WTC11 (cell line): Measurements from ENCODE around the gene MVK. TPM values are rescaled to one million over a fixed set of nuclear protein-coding genes. Genes with fewer than 3 reads are reported as not detected.

Source experiments
- ATAC-seq: fragments of 200-7000 bp; cut with Tn5 transposase; 2 replicates; pipeline ENCODE4 v1.10.0; 2021; ENCODE audit warnings: mild to moderate bottlenecking, moderate library complexity
- CTCF ChIA-PET: fragments of 300-600 bp; sonication (Branson Sonifier 250); formaldehyde crosslinking; loops from one replicate; lab custom pipeline; 2021; ENCODE audit warnings: antibody characterized with exemption; lab: Charles Lee
- POLR2A ChIA-PET: fragments of 350-600 bp; sonication (Branson Sonifier 250); formaldehyde crosslinking; loops from one replicate; lab custom pipeline; 2021; ENCODE audit warnings: antibody characterized with exemption; lab: Charles Lee
- DNase-seq: peaks from one replicate; pipeline ENCODE4 v3.0.0; 2021; ENCODE audit warnings: low spot score
- H3K27ac Mint-ChIP-seq: 2 replicates; pipeline ENCODE4 v1.8.0; 2021; ENCODE audit warnings: mixed read lengths
- H3K27me3 Mint-ChIP-seq: 2 replicates; pipeline ENCODE4 v1.8.0; 2021; ENCODE audit warnings: low read depth, mild to moderate bottlenecking, moderate library complexity, mixed read lengths
- H3K36me3 Mint-ChIP-seq: 2 replicates; pipeline ENCODE4 v1.8.0; 2021; ENCODE audit warnings: mixed read lengths
- H3K4me1 Mint-ChIP-seq: 2 replicates; pipeline ENCODE4 v1.8.0; 2022; ENCODE audit warnings: mixed read lengths
- H3K4me3 Mint-ChIP-seq: 2 replicates; pipeline ENCODE4 v1.8.0; 2021; ENCODE audit warnings: mild to moderate bottlenecking, moderate library complexity, mixed read lengths
- H3K9me3 Mint-ChIP-seq: 2 replicates; pipeline ENCODE4 v1.8.0; 2021; ENCODE audit warnings: mixed read lengths
- ESRRA ChIP-seq: sonication (generic); formaldehyde crosslinking; IDR thresholded peaks from 2 replicates; pipeline ENCODE4 v1.8.1; 2022; ENCODE audit warnings: mild to moderate bottlenecking, missing genetic modification reagents, borderline replicate concordance
- FOXP1 ChIP-seq: sonication (generic); formaldehyde crosslinking; IDR thresholded peaks from 2 replicates; pipeline ENCODE4 v1.8.0; 2022; ENCODE audit warnings: missing genetic modification reagents, mild to moderate bottlenecking, moderate library complexity, borderline replicate concordance
- MYBL2 ChIP-seq: sonication (generic); formaldehyde crosslinking; IDR thresholded peaks from 2 replicates; pipeline ENCODE4 v1.8.1; 2023; ENCODE audit warnings: mild to moderate bottlenecking, moderate library complexity, missing genetic modification reagents
- NFATC4 ChIP-seq: fragments of 250-450 bp; sonication (Bioruptor Pico); IDR thresholded peaks from 2 replicates; pipeline ENCODE4 v1.9.0; 2021; ENCODE audit warnings: mild to moderate bottlenecking
- OVOL2 ChIP-seq: fragments of 250-450 bp; sonication (Bioruptor Pico); IDR thresholded peaks from 2 replicates; pipeline ENCODE4 v1.9.0; 2021; ENCODE audit warnings: mild to moderate bottlenecking, borderline replicate concordance
- PRRX2 ChIP-seq: fragments of 250-450 bp; sonication (Bioruptor Pico); IDR thresholded peaks from 2 replicates; pipeline ENCODE4 v1.8.0; 2021; ENCODE audit warnings: mild to moderate bottlenecking
- RELA ChIP-seq: sonication (generic); formaldehyde crosslinking; IDR thresholded peaks from 2 replicates; pipeline ENCODE4 v1.8.1; 2022; ENCODE audit warnings: missing genetic modification reagents, mild to moderate bottlenecking, borderline replicate concordance
- SOX15 ChIP-seq: fragments of 250-450 bp; sonication (Bioruptor Pico); IDR thresholded peaks from 2 replicates; pipeline ENCODE4 v1.9.0; 2021; ENCODE audit warnings: mild to moderate bottlenecking
- TCF7 ChIP-seq: sonication (generic); formaldehyde crosslinking; IDR thresholded peaks from 2 replicates; pipeline ENCODE4 v1.8.0; 2022; ENCODE audit warnings: mild to moderate bottlenecking, low read depth, missing genetic modification reagents, moderate library complexity
- TP53 ChIP-seq: sonication (generic); formaldehyde crosslinking; IDR thresholded peaks from 2 replicates; pipeline ENCODE4 v1.8.1; 2023; ENCODE audit warnings: mild to moderate bottlenecking, missing genetic modification reagents
- ZNF121 ChIP-seq: sonication (generic); formaldehyde crosslinking; IDR thresholded peaks from 2 replicates; pipeline ENCODE4 v1.8.0; 2023; ENCODE audit warnings: missing genetic modification reagents
- total RNA-seq: library from RNA; stranded (reverse); gene quantifications from 3 replicates; pipeline ENCODE4 v1.2.3, GENCODE V29; 2021
- TF ChIP-seq, protein P1 (sequence below): sonication (generic); formaldehyde crosslinking; IDR thresholded peaks from 2 replicates; pipeline ENCODE4 v1.8.0; 2023; ENCODE audit warnings: missing genetic modification reagents
- TF ChIP-seq, protein P2 (sequence below): sonication (generic); formaldehyde crosslinking; IDR thresholded peaks from 2 replicates; pipeline ENCODE4 v1.8.1; 2023; ENCODE audit warnings: mild to moderate bottlenecking, missing genetic modification reagents
- TF ChIP-seq, protein P3 (sequence below): sonication (generic); formaldehyde crosslinking; IDR thresholded peaks from 2 replicates; pipeline ENCODE4 v1.8.0; 2022; ENCODE audit warnings: mild to moderate bottlenecking, missing genetic modification reagents
- TF ChIP-seq, protein P4 (sequence below): sonication (generic); formaldehyde crosslinking; IDR thresholded peaks from 2 replicates; pipeline ENCODE4 v1.8.1; 2023; ENCODE audit warnings: mild to moderate bottlenecking, missing genetic modification reagents, moderate library complexity
- TF ChIP-seq, protein P5 (sequence below): fragments of 200-600 bp; IDR thresholded peaks from 2 replicates; pipeline ENCODE4 v1.8.0; 2022; ENCODE audit warnings: antibody characterized with exemption
- TF ChIP-seq, protein P6 (sequence below): sonication (generic); formaldehyde crosslinking; IDR thresholded peaks from 2 replicates; pipeline ENCODE4 v1.8.1; 2023; ENCODE audit warnings: mild to moderate bottlenecking, moderate library complexity, missing genetic modification reagents
- TF ChIP-seq, protein P7 (sequence below): sonication (generic); formaldehyde crosslinking; IDR thresholded peaks from 2 replicates; pipeline ENCODE4 v1.8.1; 2022; ENCODE audit warnings: mild to moderate bottlenecking, moderate library complexity, missing genetic modification reagents
- TF ChIP-seq, protein P8 (sequence below): fragments of 250-450 bp; sonication (Bioruptor Pico); conservative IDR thresholded peaks from 2 replicates; pipeline ENCODE4 v1.9.0; 2021; ENCODE audit warnings: mild to moderate bottlenecking
- TF ChIP-seq, protein P9 (sequence below): sonication (generic); formaldehyde crosslinking; IDR thresholded peaks from 2 replicates; pipeline ENCODE4 v1.8.1; 2023; ENCODE audit warnings: mild to moderate bottlenecking, missing genetic modification reagents, moderate library complexity

MVK gene
- total RNA-seq, 1 experiment from 2014 or later: 13.2 TPM

DNA sequence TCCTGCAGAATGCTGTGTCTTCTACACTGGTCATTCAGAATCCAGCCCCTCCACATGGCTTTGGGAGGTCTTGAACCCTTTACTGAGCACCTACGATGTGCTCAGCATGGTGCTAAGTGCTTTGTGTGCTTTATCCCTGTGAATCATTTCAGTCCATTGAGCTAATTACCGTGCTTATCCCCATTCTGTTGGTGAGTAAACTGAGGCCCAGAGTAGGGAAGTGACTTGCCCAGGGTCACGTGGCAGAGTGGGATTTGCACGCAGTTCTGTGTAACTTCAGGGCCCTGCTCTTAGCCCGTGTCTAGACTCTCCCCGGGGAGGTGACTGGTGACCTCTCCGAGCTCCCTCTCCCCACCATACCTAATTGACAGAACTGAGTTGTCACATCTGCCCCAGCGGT lies 27.4 kb downstream of the MVK start:
- no peak for ATAC-seq
- ChIA-PET CTCF (interaction anchor here (0.8 to 5.1 kb wide), 2 partner anchors 133 to 173 kb away, joined by 3 to 108 read pairs; no protein-coding TSS in a partner anchor), POLR2A (interaction anchor here (1.2 kb wide), 1 partner anchor 52 kb away, joined by 3 read pairs; no protein-coding TSS in a partner anchor)
- no peak for DNase-seq
- Mint-ChIP-seq H3K27ac (no peak overlapping the region), H3K27me3 (no peaks in the 10 kb centered on the region), H3K9me3 (no peaks in the 10 kb centered on the region), H3K4me1 (peaks cover 15% of the 10 kb centered on the region), H3K4me3 (no peak overlapping the region), H3K36me3 (no peaks in the 10 kb centered on the region)
- TF ChIP-seq ZNF121 (CRISPR knock-in tag) (no peak), PRRX2 (CRISPR knock-in tag) (no peak), TP53 (CRISPR knock-in tag) (no peak), NFATC4 (CRISPR knock-in tag) (no peak), RELA (no peak)
- TF ChIP-seq, protein P1, sequence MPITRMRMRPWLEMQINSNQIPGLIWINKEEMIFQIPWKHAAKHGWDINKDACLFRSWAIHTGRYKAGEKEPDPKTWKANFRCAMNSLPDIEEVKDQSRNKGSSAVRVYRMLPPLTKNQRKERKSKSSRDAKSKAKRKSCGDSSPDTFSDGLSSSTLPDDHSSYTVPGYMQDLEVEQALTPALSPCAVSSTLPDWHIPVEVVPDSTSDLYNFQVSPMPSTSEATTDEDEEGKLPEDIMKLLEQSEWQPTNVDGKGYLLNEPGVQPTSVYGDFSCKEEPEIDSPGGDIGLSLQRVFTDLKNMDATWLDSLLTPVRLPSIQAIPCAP (CRISPR knock-in tag): no peak
- TF ChIP-seq, protein P2, sequence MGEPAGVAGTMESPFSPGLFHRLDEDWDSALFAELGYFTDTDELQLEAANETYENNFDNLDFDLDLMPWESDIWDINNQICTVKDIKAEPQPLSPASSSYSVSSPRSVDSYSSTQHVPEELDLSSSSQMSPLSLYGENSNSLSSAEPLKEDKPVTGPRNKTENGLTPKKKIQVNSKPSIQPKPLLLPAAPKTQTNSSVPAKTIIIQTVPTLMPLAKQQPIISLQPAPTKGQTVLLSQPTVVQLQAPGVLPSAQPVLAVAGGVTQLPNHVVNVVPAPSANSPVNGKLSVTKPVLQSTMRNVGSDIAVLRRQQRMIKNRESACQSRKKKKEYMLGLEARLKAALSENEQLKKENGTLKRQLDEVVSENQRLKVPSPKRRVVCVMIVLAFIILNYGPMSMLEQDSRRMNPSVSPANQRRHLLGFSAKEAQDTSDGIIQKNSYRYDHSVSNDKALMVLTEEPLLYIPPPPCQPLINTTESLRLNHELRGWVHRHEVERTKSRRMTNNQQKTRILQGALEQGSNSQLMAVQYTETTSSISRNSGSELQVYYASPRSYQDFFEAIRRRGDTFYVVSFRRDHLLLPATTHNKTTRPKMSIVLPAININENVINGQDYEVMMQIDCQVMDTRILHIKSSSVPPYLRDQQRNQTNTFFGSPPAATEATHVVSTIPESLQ (CRISPR knock-in tag): no peak
- TF ChIP-seq, protein P3, sequence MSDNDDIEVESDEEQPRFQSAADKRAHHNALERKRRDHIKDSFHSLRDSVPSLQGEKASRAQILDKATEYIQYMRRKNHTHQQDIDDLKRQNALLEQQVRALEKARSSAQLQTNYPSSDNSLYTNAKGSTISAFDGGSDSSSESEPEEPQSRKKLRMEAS (CRISPR knock-in tag): no peak
- TF ChIP-seq, protein P4, sequence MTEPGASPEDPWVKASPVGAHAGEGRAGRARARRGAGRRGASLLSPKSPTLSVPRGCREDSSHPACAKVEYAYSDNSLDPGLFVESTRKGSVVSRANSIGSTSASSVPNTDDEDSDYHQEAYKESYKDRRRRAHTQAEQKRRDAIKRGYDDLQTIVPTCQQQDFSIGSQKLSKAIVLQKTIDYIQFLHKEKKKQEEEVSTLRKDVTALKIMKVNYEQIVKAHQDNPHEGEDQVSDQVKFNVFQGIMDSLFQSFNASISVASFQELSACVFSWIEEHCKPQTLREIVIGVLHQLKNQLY: no peak
- TF ChIP-seq, protein P5, sequence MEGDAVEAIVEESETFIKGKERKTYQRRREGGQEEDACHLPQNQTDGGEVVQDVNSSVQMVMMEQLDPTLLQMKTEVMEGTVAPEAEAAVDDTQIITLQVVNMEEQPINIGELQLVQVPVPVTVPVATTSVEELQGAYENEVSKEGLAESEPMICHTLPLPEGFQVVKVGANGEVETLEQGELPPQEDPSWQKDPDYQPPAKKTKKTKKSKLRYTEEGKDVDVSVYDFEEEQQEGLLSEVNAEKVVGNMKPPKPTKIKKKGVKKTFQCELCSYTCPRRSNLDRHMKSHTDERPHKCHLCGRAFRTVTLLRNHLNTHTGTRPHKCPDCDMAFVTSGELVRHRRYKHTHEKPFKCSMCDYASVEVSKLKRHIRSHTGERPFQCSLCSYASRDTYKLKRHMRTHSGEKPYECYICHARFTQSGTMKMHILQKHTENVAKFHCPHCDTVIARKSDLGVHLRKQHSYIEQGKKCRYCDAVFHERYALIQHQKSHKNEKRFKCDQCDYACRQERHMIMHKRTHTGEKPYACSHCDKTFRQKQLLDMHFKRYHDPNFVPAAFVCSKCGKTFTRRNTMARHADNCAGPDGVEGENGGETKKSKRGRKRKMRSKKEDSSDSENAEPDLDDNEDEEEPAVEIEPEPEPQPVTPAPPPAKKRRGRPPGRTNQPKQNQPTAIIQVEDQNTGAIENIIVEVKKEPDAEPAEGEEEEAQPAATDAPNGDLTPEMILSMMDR: no peak

DNA sequence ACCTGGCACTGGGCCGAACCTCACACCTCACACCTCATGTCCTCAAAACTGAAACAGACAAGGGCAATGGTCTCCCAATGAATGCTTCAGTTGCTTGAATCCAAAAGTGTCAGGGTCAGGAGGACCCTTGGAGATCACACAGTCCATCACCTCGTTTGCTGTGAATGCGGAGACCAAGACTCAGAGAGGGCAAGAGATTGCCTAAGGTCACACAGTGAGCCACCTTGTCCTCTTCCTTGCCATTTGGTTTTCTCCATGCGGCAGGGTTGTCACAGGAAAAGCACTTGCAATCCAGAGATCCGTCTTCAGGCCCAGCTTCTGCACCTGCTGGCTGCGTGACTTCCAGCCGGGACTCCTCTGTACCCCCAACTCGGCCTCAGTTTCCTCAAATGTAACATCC lies 28.0 kb downstream of the MVK start:
- no peak for ATAC-seq
- no peak for DNase-seq
- H3K4me1 Mint-ChIP-seq: peaks cover 15% of the 10 kb centered on the region
- H3K4me3 Mint-ChIP-seq: no peak overlapping the region
- no peaks in the 10 kb centered on the region for H3K27me3 Mint-ChIP-seq
- no peaks in the 10 kb centered on the region for H3K9me3 Mint-ChIP-seq
- no peaks in the 10 kb centered on the region for H3K36me3 Mint-ChIP-seq
- POLR2A ChIA-PET: no interaction called here
- CTCF ChIA-PET: no interaction called here
- H3K27ac Mint-ChIP-seq: no peak overlapping the region
- TF ChIP-seq, protein P6, sequence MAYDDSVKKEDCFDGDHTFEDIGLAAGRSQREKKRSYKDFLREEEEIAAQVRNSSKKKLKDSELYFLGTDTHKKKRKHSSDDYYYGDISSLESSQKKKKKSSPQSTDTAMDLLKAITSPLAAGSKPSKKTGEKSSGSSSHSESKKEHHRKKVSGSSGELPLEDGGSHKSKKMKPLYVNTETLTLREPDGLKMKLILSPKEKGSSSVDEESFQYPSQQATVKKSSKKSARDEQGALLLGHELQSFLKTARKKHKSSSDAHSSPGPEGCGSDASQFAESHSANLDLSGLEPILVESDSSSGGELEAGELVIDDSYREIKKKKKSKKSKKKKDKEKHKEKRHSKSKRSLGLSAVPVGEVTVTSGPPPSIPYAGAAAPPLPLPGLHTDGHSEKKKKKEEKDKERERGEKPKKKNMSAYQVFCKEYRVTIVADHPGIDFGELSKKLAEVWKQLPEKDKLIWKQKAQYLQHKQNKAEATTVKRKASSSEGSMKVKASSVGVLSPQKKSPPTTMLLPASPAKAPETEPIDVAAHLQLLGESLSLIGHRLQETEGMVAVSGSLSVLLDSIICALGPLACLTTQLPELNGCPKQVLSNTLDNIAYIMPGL: no peak
- TF ChIP-seq TCF7 (CRISPR knock-in tag): no peak
- TF ChIP-seq, protein P7, sequence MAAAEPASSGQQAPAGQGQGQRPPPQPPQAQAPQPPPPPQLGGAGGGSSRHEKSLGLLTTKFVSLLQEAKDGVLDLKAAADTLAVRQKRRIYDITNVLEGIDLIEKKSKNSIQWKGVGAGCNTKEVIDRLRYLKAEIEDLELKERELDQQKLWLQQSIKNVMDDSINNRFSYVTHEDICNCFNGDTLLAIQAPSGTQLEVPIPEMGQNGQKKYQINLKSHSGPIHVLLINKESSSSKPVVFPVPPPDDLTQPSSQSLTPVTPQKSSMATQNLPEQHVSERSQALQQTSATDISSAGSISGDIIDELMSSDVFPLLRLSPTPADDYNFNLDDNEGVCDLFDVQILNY (CRISPR knock-in tag): no peak
- TF ChIP-seq, protein P5: no peak
- TF ChIP-seq MYBL2: no peak
- no peak for TF ChIP-seq ESRRA (CRISPR knock-in tag)
- TF ChIP-seq, protein P8, sequence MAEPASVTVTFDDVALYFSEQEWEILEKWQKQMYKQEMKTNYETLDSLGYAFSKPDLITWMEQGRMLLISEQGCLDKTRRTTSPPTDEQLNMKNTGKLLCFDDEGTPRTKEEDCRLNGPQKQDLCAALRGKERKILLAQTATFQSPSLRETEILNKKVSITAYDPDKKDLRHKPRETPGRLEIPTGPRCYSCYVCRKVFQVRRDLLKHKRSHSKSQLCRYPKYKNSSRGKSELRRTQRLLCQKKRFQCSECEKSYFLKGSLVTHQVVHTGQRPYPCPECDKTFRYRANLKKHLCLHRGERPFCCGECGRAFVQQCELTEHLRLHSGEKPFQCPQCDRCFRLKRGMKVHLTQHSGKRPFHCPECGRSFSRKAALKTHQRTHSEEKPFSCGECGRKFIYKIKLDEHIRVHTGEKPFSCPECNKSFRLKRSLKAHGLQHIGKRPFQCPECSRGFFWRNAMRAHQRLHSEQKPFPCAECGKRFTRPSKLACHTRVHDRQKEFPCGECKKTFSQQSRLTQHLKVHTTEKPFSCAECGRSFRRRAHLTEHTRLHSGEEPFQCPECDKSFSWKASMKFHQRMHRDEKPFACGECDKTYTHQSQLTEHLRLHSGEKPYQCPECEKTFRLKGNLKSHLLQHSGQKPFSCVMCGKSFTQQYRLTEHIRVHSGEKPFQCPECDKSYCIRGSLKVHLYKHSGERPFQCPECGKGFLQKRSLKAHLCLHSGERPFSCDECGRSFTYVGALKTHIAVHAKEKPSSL (CRISPR knock-in tag): no peak
- TF ChIP-seq, protein P9, sequence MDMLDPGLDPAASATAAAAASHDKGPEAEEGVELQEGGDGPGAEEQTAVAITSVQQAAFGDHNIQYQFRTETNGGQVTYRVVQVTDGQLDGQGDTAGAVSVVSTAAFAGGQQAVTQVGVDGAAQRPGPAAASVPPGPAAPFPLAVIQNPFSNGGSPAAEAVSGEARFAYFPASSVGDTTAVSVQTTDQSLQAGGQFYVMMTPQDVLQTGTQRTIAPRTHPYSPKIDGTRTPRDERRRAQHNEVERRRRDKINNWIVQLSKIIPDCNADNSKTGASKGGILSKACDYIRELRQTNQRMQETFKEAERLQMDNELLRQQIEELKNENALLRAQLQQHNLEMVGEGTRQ (CRISPR knock-in tag): no peak
- no peak for TF ChIP-seq FOXP1 (CRISPR knock-in tag)
- no peak for TF ChIP-seq OVOL2 (CRISPR knock-in tag)
- no peak for TF ChIP-seq SOX15 (CRISPR knock-in tag)
